ENCODE data around the gene RGS2. TPM values are rescaled to one million over a fixed set of nuclear protein-coding genes. Genes with fewer than 3 reads are reported as not detected.

Gene RGS2
- total and polyA plus RNA-seq, 9 of the 15 experiments (the other 6 are each of a cell fraction or from before 2014, with no cell fraction given): 2.5 to 5.4 (median 3.8) TPM

DNA sequence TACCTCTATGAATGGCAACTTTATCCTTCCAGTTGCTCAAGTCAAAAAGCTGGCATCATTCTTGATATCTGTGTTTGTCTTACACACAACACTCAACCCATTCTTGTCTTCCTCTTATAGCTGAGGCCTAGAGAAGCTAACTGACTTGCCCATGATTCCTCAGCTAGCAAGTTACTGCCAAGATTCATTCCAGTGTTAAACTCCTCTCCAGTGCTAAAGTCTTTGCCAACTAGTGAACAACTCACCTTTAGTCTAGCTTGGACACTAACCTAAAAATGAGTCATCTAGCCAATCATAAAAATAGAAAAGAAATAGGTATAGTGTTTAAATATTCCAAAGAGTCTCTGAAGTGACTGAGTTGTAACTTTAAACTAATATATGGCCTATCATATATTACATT lies 45.6 kb upstream of the RGS2 start (continued):
- TF ChIP-seq KDM2B (CRISPR knock-in tag; IDR thresholded peaks at IDR 0.05) (no peak), ZNF263 (CRISPR knock-in tag; IDR thresholded peaks at IDR 0.05; ENCODE audit: borderline replicate concordance) (no peak)

DNA sequence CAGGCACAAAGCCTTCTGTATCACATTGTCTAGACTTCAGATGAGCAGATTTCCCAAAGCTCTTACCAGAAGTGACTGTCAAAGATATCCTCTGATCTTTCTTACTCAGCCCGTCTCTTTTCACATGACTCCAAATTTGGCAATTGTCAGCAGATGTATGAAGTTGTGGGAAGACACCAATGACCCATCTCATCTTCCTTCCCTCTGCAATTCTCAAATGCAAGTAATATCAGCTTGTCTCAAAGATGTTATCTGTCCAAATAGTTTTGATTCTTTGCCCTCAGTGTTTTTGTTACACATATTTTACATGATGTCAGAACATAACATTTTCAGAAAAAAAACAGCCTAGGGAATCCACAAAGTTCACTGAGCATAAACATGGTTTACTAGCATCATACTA lies 45.1 kb upstream of the RGS2 start:
- Histone ChIP-seq H2AFZ (ENCODE audit: low read depth, low read length) (no peak overlapping the region), H3K27ac (ENCODE audit: extremely low read depth, low read depth, low read length) (no peak overlapping the region), H3K9me1 (ENCODE audit: control insufficient read depth, insufficient read depth, low read length) (no peaks in the 10 kb centered on the region), H3K79me2 (ENCODE audit: control insufficient read depth, insufficient read depth, low read length) (no peaks in the 10 kb centered on the region), H3K4me1 (replicated peaks in 1 of 2; ENCODE audit: control insufficient read depth in 2 of 2, insufficient read depth in 2 of 2, low read length in 2 of 2) (no peaks in the 10 kb centered on the region), H3K9me3 (replicated peaks; ENCODE audit: control insufficient read depth, insufficient read depth, low read depth, low read length) (no peaks in the 10 kb centered on the region), H4K20me1 (replicated peaks; ENCODE audit: control insufficient read depth, insufficient read depth, low read length) (no peaks in the 10 kb centered on the region), H3K9ac (ENCODE audit: insufficient read depth in 1 of 2, low read depth in 2 of 2, low read length in 2 of 2) (no peak overlapping the region), H3K4me2 (ENCODE audit: insufficient read depth, low read length) (no peak overlapping the region), H3K4me3 (no peak overlapping the region), H3K36me3 (ENCODE audit: control insufficient read depth, insufficient read depth, low read length) (no peaks in the 10 kb centered on the region), H3K27me3 (ENCODE audit: control insufficient read depth in 2 of 2, insufficient read depth in 2 of 2, low read length in 2 of 2) (no peaks in the 10 kb centered on the region)
- no TSS peak for BruUV-seq (replicated peaks)
- 0% methylated on average over 1 of the region's 1 CpG for WGBS (ENCODE audit: insufficient coverage, low coverage, missing lambda C conversion rate)
- intact Hi-C loops (cut with micrococcal nuclease): no loop called here
- in situ Hi-C loops (cut with MboI): no loop called here
- TF ChIP-seq FOXA1 (IDR thresholded peaks at IDR 0.05; ENCODE audit: borderline replicate concordance) (no peak), SMAD2 (IDR thresholded peaks at IDR 0.05; ENCODE audit: low read depth, low read length) (no peak), KDM4B (IDR thresholded peaks at IDR 0.05; ENCODE audit: borderline replicate concordance in 2 of 2, low read depth in 1 of 2) (no peak), FOXJ3 (CRISPR knock-in tag; IDR thresholded peaks at IDR 0.05) (no peak), CREB1 (IDR thresholded peaks at IDR 0.05) (no peak), CREB1 (CRISPR knock-in tag; IDR thresholded peaks at IDR 0.05) (no peak), ZNF699 (CRISPR knock-in tag; IDR thresholded peaks at IDR 0.05; ENCODE audit: insufficient replicate concordance) (no peak), ASH1L (IDR thresholded peaks at IDR 0.05; ENCODE audit: borderline replicate concordance, low read depth, partially characterized antibody) (no peak), SREBF2 (CRISPR knock-in tag; IDR thresholded peaks at IDR 0.05) (no peak), RBM15 (IDR thresholded peaks at IDR 0.05; ENCODE audit: insufficient read depth, low read length) (no peak)
- TF ChIP-seq, protein P1, sequence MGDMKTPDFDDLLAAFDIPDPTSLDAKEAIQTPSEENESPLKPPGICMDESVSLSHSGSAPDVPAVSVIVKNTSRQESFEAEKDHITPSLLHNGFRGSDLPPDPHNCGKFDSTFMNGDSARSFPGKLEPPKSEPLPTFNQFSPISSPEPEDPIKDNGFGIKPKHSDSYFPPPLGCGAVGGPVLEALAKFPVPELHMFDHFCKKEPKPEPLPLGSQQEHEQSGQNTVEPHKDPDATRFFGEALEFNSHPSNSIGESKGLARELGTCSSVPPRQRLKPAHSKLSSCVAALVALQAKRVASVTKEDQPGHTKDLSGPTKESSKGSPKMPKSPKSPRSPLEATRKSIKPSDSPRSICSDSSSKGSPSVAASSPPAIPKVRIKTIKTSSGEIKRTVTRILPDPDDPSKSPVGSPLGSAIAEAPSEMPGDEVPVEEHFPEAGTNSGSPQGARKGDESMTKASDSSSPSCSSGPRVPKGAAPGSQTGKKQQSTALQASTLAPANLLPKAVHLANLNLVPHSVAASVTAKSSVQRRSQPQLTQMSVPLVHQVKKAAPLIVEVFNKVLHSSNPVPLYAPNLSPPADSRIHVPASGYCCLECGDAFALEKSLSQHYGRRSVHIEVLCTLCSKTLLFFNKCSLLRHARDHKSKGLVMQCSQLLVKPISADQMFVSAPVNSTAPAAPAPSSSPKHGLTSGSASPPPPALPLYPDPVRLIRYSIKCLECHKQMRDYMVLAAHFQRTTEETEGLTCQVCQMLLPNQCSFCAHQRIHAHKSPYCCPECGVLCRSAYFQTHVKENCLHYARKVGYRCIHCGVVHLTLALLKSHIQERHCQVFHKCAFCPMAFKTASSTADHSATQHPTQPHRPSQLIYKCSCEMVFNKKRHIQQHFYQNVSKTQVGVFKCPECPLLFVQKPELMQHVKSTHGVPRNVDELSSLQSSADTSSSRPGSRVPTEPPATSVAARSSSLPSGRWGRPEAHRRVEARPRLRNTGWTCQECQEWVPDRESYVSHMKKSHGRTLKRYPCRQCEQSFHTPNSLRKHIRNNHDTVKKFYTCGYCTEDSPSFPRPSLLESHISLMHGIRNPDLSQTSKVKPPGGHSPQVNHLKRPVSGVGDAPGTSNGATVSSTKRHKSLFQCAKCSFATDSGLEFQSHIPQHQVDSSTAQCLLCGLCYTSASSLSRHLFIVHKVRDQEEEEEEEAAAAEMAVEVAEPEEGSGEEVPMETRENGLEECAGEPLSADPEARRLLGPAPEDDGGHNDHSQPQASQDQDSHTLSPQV (IDR thresholded peaks at IDR 0.05): no peak
- TF ChIP-seq, protein P2, sequence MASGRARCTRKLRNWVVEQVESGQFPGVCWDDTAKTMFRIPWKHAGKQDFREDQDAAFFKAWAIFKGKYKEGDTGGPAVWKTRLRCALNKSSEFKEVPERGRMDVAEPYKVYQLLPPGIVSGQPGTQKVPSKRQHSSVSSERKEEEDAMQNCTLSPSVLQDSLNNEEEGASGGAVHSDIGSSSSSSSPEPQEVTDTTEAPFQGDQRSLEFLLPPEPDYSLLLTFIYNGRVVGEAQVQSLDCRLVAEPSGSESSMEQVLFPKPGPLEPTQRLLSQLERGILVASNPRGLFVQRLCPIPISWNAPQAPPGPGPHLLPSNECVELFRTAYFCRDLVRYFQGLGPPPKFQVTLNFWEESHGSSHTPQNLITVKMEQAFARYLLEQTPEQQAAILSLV (tag; IDR thresholded peaks at IDR 0.05): no peak
- TF ChIP-seq, protein P3, sequence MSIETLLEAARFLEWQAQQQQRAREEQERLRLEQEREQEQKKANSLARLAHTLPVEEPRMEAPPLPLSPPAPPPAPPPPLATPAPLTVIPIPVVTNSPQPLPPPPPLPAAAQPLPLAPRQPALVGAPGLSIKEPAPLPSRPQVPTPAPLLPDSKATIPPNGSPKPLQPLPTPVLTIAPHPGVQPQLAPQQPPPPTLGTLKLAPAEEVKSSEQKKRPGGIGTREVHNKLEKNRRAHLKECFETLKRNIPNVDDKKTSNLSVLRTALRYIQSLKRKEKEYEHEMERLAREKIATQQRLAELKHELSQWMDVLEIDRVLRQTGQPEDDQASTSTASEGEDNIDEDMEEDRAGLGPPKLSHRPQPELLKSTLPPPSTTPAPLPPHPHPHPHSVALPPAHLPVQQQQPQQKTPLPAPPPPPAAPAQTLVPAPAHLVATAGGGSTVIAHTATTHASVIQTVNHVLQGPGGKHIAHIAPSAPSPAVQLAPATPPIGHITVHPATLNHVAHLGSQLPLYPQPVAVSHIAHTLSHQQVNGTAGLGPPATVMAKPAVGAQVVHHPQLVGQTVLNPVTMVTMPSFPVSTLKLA (conservative IDR thresholded peaks at IDR 0.05): no peak
- FAIRE-seq (no peak), ATAC-seq (no peak), DNase-seq (ENCODE audit: extremely low read depth in 1 of 4, low spot score in 3 of 4) (no peak)
- ChIA-PET POLR2A (no interaction called here), CTCF (ENCODE audit: low intra/inter-chr PET ratio) (no interaction called here)
